Central memory CD8-positive, alpha-beta T cell (primary cell): Measurements from ENCODE around the gene TSHZ3.

Source experiments
- ATAC-seq: fragments of 150-1000 bp; cut with Tn5 transposase; replicated peaks from 2 replicates; pipeline ENCODE4 v1.10.0; 2022; ENCODE audit warnings: mild to moderate bottlenecking, moderate FRiP score, moderate number of reproducible peaks; ENCODE audit not compliant: poor library complexity, severe bottlenecking; ENCODE audit errors: extremely low read depth
- DNase-seq, 2 donors: peaks; one replicate each; pipeline ENCODE4 v3.0.0; 2021; ENCODE audit warnings: low spot score in 2 of 2
- H3K27ac Mint-ChIP-seq: one replicate; pipeline ENCODE4 v1.8.0; 2022; ENCODE audit warnings: low read depth, mild to moderate bottlenecking, moderate library complexity, mixed read lengths
- H3K27me3 Mint-ChIP-seq: one replicate; pipeline ENCODE4 v1.8.0; 2022; ENCODE audit warnings: mixed read lengths
- H3K36me3 Mint-ChIP-seq: one replicate; pipeline ENCODE4 v1.8.0; 2022; ENCODE audit warnings: mild to moderate bottlenecking, moderate library complexity, mixed read lengths; ENCODE audit not compliant: insufficient read depth
- H3K4me1 Mint-ChIP-seq: one replicate; pipeline ENCODE4 v1.8.0; 2022; ENCODE audit warnings: mixed read lengths
- H3K4me3 Mint-ChIP-seq: one replicate; pipeline ENCODE4 v1.8.0; 2022; ENCODE audit warnings: mild to moderate bottlenecking, moderate library complexity, mixed read lengths
- H3K9me3 Mint-ChIP-seq: one replicate; pipeline ENCODE4 v1.8.0; 2022; ENCODE audit warnings: mixed read lengths

Gene TSHZ3

DNA sequence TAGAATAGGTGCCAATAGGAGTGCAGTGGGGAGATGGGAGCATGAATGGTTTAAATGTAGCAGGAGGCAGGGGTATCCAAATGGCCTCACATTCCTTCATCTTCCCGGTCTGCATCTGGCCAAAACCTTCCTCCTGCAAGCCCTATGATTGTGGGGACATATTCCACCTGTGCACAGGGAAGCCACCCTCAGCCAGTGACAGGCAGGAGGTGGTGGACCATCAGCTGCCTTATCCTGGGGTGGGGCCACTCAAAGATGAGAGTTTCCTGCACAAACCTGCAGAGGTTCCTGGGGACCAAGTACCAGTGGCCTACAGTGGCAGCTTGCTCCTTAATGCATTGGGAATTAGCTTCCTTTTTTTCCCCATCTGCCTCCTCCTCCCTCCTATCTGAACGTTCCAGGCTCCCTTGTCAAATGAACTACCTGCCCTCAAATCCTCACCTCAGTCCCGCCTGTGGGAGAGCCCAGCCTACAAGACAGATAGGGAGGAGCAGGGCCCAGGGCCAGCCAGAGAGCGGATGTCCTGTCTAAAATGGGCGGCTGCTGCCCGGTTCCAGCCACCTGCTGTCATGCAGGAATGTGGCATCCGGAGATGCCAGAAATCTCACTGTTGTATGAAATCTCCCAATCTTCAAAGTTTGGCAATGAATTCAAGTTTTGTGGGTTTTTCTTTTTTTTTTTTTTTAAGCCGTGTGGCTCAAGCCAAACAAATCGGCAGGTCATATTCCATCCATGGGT lies 85.0 kb downstream of the TSHZ3 start:
- H3K27me3 Mint-ChIP-seq = peaks cover 24% of the 10 kb centered on the region
- ATAC-seq (no peak), DNase-seq (no peak)
- H3K9me3 Mint-ChIP-seq = no peaks in the 10 kb centered on the region
- H3K27ac Mint-ChIP-seq = no peak overlapping the region
- no peak overlapping the region for H3K4me3 Mint-ChIP-seq
- H3K4me1 Mint-ChIP-seq = no peaks in the 10 kb centered on the region
- H3K36me3 Mint-ChIP-seq = peaks cover 4% of the 10 kb centered on the region

DNA sequence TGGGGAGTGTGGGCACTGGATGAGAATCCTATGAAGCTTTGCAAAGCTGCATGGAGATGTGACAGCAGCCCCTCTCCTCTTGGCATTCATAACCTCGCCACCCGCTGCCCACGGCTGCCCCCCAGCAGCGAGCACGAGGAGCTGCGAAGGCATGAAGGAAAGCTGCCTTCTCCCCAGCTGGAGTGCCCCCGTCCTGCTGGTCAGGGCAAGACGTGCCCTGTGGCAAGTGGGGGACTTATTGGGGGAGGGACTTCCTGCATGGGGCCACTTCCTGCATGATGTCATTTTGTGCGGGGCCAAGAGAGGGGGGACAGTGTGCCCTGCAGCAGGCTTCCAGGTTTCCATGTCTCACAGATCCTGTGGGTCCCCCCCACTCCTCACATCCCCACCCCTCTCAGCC lies 85.9 kb downstream of the TSHZ3 start:
- no peaks in the 10 kb centered on the region for H3K9me3 Mint-ChIP-seq
- peaks cover 4% of the 10 kb centered on the region for H3K36me3 Mint-ChIP-seq
- no peak overlapping the region for H3K27ac Mint-ChIP-seq
- no peak overlapping the region for H3K4me3 Mint-ChIP-seq
- H3K4me1 Mint-ChIP-seq = no peaks in the 10 kb centered on the region
- no peak for DNase-seq
- peaks cover 32% of the 10 kb centered on the region for H3K27me3 Mint-ChIP-seq
- no peak for ATAC-seq

DNA sequence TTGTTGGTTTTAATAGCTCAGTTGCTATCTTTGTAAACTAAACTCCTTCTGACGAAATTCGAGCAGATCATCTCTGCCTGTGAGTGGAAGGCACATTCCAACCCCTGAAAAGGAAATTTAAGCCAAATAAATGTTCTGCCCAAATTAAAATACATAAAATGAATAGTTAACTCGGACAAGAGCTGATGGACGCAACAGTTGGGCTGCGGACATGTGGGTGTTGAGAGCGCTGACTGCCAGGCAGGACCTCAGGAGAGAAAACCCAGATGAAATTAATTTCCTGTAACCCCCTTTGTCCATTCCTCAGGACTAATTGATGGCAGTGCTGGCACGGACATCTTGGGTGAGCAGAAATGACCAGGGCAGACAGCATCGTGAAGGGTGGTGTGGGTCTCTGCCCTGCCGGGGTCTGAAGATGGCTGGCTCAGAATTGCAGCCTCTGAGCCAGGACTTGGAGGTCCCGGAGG lies 86.5 kb downstream of the TSHZ3 start:
- H3K4me1 Mint-ChIP-seq = no peaks in the 10 kb centered on the region
- ATAC-seq (no peak), DNase-seq (no peak)
- peaks cover 4% of the 10 kb centered on the region for H3K36me3 Mint-ChIP-seq
- peaks cover 38% of the 10 kb centered on the region for H3K27me3 Mint-ChIP-seq
- H3K27ac Mint-ChIP-seq = no peak overlapping the region
- H3K4me3 Mint-ChIP-seq = no peak overlapping the region
- no peaks in the 10 kb centered on the region for H3K9me3 Mint-ChIP-seq

DNA sequence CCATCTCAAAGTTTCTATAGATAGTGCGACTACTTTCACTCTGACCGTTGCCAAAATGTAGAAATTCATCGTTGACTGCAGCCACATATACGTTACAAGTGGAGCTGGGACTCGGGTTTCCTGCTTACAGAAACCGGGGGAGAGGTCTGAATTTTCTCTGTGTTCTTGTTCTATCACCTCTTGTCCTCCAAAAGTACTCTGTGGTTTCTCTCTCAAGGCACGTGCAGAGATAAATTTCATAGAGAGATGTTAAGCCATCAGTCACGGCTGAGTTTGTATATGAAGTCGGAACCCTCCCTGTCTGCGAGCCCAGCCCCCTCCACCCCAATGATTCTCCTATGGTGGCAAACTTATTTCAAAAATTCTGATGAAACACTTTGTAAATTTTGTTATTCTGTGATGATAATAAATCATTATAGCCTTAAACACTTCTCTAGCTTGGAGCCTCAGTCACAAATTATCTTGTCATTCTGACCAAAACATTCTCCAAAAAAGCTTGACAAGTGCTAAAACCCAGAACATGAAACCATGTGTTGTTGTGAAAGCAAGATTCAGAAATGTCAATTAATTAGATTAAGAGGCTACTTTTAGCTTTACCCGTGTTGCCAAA lies 87.5 kb downstream of the TSHZ3 start:
- Mint-ChIP-seq H3K36me3 (peaks cover 4% of the 10 kb centered on the region), H3K4me1 (no peaks in the 10 kb centered on the region), H3K27ac (no peak overlapping the region), H3K27me3 (peaks cover 49% of the 10 kb centered on the region), H3K4me3 (no peak overlapping the region), H3K9me3 (no peaks in the 10 kb centered on the region)
- ATAC-seq (no peak), DNase-seq (no peak)

DNA sequence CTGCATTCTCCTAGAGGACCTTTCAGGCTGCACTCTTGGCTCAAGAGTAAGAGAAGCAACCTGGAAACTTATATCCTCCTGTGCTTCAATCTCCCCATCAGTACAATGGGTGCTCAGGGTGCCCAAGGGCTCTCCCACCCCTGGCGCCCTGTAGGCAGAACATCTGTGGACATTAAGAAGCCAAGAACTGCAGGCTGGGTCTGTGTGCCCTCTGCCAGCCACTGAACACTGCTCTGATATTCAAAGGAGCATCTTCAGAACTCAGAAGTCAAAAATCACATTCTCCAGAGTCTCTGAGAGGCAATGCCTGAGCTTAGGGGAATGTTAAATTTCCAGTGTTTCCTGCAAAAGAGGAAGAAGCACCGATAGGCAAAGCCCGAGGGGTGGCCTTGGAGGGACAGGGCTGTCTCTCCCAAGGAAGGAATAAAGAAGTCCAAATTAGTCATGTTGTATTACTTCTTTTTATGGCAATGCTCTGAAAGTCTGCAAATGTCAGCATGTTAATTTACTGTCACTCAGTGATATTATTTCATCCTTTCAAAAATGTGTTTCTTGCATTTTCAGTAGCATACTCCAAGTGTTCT lies 88.1 kb downstream of the TSHZ3 start:
- ATAC-seq (no peak), DNase-seq (no peak)
- Mint-ChIP-seq H3K27me3 (peaks cover 55% of the 10 kb centered on the region), H3K9me3 (no peaks in the 10 kb centered on the region), H3K4me3 (no peak overlapping the region), H3K4me1 (no peaks in the 10 kb centered on the region), H3K36me3 (peaks cover 3% of the 10 kb centered on the region), H3K27ac (no peak overlapping the region)

DNA sequence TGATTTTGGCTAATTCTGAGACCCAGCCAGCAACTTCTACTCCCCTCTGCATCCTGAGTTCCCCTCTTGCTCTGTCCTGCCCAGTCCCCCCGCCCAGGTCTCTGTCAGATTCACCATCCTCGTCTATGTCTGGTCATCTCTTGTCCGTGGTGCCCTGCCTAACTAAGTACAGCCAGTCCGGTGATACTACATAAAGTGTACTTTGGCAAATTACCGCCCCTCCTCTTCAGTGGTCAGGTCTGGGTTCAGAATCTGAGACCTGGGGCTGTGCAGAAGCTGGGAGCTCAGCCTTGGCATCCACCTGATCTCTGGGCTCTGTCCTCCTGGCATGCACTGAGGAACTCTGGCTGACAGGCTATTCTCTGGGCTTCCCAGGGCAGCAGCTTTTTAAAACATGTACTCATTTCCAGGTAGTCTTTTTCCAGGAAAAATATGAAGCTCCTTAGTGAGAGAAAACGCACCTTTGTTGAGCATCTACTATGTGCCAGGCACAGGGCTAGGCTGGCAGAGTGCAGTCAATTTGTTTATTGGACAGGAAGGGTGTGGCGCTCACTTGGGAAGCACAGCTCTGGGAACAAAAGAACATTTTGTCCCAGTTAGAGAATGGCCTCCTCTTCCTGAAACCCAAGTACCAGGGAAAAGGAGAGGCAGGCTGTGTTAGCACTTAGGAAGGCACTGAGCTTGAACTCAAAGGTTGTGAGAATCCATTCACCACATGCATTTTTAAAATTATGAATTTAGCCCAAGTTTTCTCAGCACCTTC lies 88.9 kb downstream of the TSHZ3 start:
- no peaks in the 10 kb centered on the region for H3K9me3 Mint-ChIP-seq
- H3K36me3 Mint-ChIP-seq = peaks cover 2% of the 10 kb centered on the region
- H3K4me3 Mint-ChIP-seq = no peak overlapping the region
- H3K4me1 Mint-ChIP-seq = no peaks in the 10 kb centered on the region
- no peak overlapping the region for H3K27ac Mint-ChIP-seq
- peaks cover 55% of the 10 kb centered on the region for H3K27me3 Mint-ChIP-seq
- DNase-seq (no peak), ATAC-seq (no peak)

DNA sequence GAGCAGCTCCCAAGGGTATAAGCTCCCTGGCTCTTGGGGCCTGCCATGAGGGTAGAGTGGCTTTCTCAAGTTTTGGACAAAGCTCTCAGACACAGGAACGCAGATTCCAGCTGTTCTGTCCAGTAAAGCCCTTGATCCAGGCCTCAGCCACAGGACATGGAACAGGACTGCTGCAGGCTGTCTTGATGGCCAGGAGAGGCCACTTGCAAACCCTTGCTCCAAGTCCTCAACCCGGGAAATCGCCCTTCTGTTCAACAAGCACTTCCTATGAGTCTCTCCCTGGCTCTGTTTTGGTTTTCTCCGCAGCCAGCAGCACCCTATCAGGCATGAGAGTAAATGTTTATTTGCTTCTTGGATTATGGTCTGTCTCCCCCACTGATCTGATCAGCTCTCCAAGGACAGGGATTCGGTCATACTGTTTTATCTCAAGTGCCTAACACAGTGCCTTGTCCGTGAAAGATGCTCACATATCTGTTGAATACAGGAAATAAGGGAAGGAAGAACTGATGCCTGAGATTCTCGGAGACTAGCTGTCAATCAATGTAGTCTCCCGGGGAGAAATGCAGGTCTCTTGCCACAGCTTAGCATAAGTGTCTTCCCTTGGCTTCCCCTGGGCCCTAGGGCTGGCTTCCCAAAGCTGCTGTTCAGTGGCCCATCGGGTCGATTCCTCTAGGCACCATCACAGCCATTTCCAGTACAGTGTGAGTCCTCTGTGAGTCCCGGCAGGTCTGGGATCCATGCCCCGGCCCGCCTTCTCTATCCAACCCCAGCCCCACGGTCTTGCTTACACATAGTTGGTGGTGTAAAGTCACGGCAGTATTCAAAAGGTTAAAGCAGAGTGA lies 90.8 kb downstream of the TSHZ3 start:
- Mint-ChIP-seq H3K4me1 (no peaks in the 10 kb centered on the region), H3K27me3 (peaks cover 44% of the 10 kb centered on the region), H3K27ac (no peak overlapping the region), H3K4me3 (no peak overlapping the region), H3K9me3 (no peaks in the 10 kb centered on the region), H3K36me3 (peaks cover 2% of the 10 kb centered on the region)
- DNase-seq (no peak), ATAC-seq (no peak)

DNA sequence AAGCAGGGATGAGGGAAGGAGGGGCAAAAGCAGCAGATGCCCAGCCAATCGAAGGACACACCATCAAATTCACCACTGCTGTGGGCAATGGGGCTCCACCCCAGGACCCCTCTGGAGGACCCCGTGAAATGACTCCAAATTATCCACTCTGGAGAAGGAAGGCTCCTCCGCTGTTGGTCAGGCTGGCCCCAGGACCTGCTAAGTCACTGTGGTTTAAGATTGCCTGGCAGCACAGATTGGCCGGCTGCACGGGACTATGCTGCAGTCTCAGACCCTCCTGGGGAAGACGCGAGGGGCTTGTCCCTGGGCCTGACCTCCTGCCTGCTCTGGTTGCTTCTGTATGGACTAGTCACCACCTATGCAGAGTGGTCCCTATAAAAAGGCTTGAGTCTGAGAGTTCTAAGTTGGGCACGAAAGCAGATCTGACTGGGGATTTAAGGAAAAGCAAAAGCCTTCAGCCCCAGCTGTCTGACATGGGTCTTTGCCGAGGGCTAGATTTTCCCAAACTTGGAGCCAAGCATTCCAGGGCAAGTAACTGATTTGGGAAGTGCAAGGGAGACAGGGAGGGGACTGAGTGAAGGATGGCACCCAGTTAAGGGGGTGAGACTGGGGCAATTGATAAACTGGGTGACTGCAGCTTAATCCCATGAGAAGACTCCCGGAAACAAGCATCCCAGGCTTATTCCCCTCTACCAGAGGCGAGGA lies 91.7 kb downstream of the TSHZ3 start:
- Mint-ChIP-seq H3K27ac (no peak overlapping the region), H3K27me3 (peaks cover 45% of the 10 kb centered on the region), H3K4me1 (no peaks in the 10 kb centered on the region), H3K4me3 (no peak overlapping the region), H3K9me3 (no peaks in the 10 kb centered on the region), H3K36me3 (peaks cover 2% of the 10 kb centered on the region)
- ATAC-seq = no peak
- DNase-seq = no peak

DNA sequence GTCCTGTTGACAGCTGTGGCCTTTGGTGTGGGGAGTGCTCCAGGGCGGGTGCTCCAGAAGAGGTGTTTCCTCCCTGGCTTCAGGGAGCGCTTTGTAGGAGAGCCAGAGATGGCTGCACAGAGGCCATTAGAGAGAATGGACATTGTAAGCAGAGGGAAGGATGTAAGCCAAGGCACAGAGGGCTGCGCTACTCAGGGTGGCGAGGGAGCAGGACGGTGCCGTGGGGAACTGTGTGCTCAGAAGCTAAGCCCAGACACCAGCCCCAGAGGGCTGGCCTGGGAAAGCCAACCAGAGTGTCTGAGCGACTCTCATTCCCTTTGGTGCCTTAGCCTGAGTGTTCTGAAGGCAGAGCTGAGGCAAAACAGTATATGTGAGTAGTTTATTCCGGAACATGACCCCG lies 92.2 kb downstream of the TSHZ3 start:
- DNase-seq (no peak), ATAC-seq (no peak)
- no peak overlapping the region for H3K27ac Mint-ChIP-seq
- H3K27me3 Mint-ChIP-seq = peaks cover 51% of the 10 kb centered on the region
- no peak overlapping the region for H3K4me3 Mint-ChIP-seq
- H3K9me3 Mint-ChIP-seq = no peaks in the 10 kb centered on the region
- H3K36me3 Mint-ChIP-seq = peaks cover 2% of the 10 kb centered on the region
- no peaks in the 10 kb centered on the region for H3K4me1 Mint-ChIP-seq

DNA sequence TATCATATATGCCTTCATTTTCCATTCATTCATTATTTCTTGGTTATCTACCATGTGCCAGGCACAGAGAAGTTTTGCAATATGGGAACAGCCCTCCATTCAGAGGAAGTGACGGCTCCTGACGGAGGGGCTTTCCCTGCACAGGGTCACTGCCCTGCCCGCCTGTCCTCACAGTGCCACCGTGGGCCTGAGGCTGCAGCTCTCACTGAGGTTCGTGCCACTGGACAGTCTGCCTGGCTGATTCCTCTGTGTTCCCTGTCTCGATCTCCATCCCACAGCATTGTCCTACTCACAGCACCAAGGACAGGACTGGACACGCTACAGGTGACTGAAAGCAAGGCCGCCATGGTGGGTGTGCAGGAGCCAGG lies 92.7 kb downstream of the TSHZ3 start:
- DNase-seq (no peak), ATAC-seq (no peak)
- Mint-ChIP-seq H3K4me1 (no peaks in the 10 kb centered on the region), H3K9me3 (no peaks in the 10 kb centered on the region), H3K27me3 (peaks cover 55% of the 10 kb centered on the region), H3K4me3 (no peak overlapping the region), H3K36me3 (peaks cover 2% of the 10 kb centered on the region), H3K27ac (no peak overlapping the region)

DNA sequence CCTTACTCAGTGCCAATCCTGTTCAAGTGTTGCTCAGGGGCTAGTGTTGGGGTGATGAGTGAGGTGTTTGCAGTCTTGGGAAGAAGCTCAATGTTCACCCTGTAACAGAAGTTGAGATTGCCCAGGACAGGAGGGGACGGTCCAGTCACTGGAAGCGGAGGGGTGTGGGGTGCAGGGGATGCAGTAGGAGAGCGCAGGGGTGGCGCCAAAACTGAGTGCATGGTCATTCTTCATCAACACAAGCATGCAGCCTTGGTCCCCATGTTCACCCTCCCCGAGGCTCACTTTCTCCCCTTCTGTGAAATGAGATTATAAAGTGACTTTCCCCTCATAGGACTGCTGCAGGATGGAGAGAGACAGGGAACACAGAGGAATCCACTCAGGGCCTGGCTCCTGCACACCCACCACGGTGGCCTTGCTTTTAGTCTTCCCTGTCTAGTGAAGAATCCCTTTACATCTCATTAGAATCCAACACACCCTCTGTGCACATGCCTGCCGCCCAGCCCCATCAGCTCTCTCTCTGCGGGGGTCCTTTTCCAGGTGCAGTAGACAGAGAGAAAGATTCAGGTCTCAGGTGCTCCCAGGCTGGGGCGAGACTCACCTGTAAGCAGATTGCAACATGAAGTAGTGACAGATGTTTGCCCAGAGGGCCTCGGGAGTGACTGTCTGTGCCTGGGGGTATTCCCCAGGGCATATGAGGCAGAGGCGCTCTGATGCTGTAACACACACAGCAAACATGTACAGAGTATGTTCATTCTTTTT lies 93.2 kb downstream of the TSHZ3 start:
- no peak overlapping the region for H3K27ac Mint-ChIP-seq
- no peak for DNase-seq
- no peaks in the 10 kb centered on the region for H3K4me1 Mint-ChIP-seq
- peaks cover 2% of the 10 kb centered on the region for H3K36me3 Mint-ChIP-seq
- H3K9me3 Mint-ChIP-seq = no peaks in the 10 kb centered on the region
- peaks cover 55% of the 10 kb centered on the region for H3K27me3 Mint-ChIP-seq
- no peak overlapping the region for H3K4me3 Mint-ChIP-seq
- no peak for ATAC-seq
